Suprapubic skin (tissue), 4 donors: Measurements from ENCODE around the gene CLCNKA. TPM values are rescaled to one million over a fixed set of nuclear protein-coding genes. Genes with fewer than 3 reads are reported as not detected.

Source experiments
- DNase-seq, 2 donors: peaks; one replicate each; pipeline ENCODE4 v3.0.0-alpha.2; 2019; ENCODE audit warnings: low spot score in 2 of 2
- H3K27ac ChIP-seq: fragments of 200-600 bp; sonication (generic); one replicate; pipeline ENCODE4 v1.5.1; 2019
- H3K27me3 ChIP-seq: fragments of 200-600 bp; sonication (generic); one replicate; pipeline ENCODE4 v1.5.1; 2019
- H3K36me3 ChIP-seq: fragments of 200-600 bp; sonication (generic); one replicate; pipeline ENCODE4 v1.5.1; 2019
- H3K4me1 ChIP-seq: fragments of 200-600 bp; sonication (generic); one replicate; pipeline ENCODE4 v1.5.1; 2019
- H3K4me3 ChIP-seq: fragments of 200-600 bp; sonication (generic); one replicate; pipeline ENCODE4 v1.5.1; 2019; ENCODE audit warnings: mild to moderate bottlenecking
- H3K9me3 ChIP-seq: fragments of 200-600 bp; sonication (generic); one replicate; pipeline ENCODE4 v1.5.1; 2019
- CTCF ChIP-seq, 2 donors: fragments of 200-600 bp in 1 of 2; fragments of 450-650 bp in 1 of 2; sonication (generic) in 1 of 2; IDR thresholded peaks; one replicate each; pipeline ENCODE4 v1.5.1; 2016 to 2019; ENCODE audit warnings: antibody characterized with exemption in 2 of 2, mild to moderate bottlenecking in 1 of 2, moderate library complexity in 1 of 2
- EP300 ChIP-seq: sonication (generic); formaldehyde crosslinking; IDR thresholded peaks from one replicate; pipeline ENCODE4 v1.6.1; 2017; ENCODE audit warnings: antibody characterized with exemption
- POLR2A ChIP-seq, 2 donors: fragments of 450-650 bp; IDR thresholded peaks; one replicate each; pipeline ENCODE4 v1.6.1; 2017; ENCODE audit warnings: antibody characterized with exemption in 2 of 2, mild to moderate bottlenecking in 2 of 2, moderate library complexity in 2 of 2
- POLR2AphosphoS5 ChIP-seq, 3 donors: sonication (generic); formaldehyde crosslinking; IDR thresholded peaks; one replicate each; pipeline ENCODE4 v1.6.1; 2017; ENCODE audit warnings: antibody characterized with exemption in 3 of 3
- WGBS: methylation state at CpG from one replicate; pipeline ENCODE4 v1.1.5; 2018; 5-methylcytosine and 5-hydroxymethylcytosine counted together
- total RNA-seq, 4 donors: library from RNA; depleted of rRNA; stranded (reverse); fragments of >200 nt; gene quantifications; one replicate each; pipeline ENCODE4 v1.1.0, GENCODE V29; 2016

Gene CLCNKA
- total RNA-seq, 4 donors from 2014 or later, result 0.23 to 1.9 (median 0.51) TPM; not detected in 1

- Histone ChIP-seq H3K9me3 (no peaks in the 10 kb centered on the region), H3K27me3 (no peaks in the 10 kb centered on the region), H3K4me3 (no peak overlapping the region), H3K27ac (no peak overlapping the region), H3K36me3 (no peaks in the 10 kb centered on the region), H3K4me1 (no peaks in the 10 kb centered on the region)
- DNase-seq, result no peak
- WGBS, result 90% methylated on average over 11 of the region's 15 CpGs
- no peak for TF ChIP-seq POLR2A (IDR thresholded peaks at IDR 0.05)
- no peak for TF ChIP-seq POLR2AphosphoS5 (IDR thresholded peaks at IDR 0.05)
- TF ChIP-seq CTCF (IDR thresholded peaks at IDR 0.05), result no peak
- TF ChIP-seq EP300, result no peak
Observed at GRCh38 chr1:15993666-15994065, 28.2 kb upstream of the CLCNKA start.

- no peak overlapping the region for H3K4me3 ChIP-seq
- 95% methylated on average over 7 of the region's 10 CpGs for WGBS
- TF ChIP-seq POLR2AphosphoS5 (IDR thresholded peaks at IDR 0.05) (no peak), POLR2A (IDR thresholded peaks at IDR 0.05) (no peak)
Observed at GRCh38 chr1:15994081-15994480, 27.8 kb upstream of the CLCNKA start.

GRCh38 chr1:15994590-15995351 lies 27.1 kb upstream of the CLCNKA start:
- 68% methylated on average over 9 of the region's 11 CpGs for WGBS
- H3K4me1 ChIP-seq, result no peaks in the 10 kb centered on the region
- DNase-seq, result peak in 1 of 2 donors; percentile 71
- H3K9me3 ChIP-seq, result no peaks in the 10 kb centered on the region
- H3K27me3 ChIP-seq, result no peaks in the 10 kb centered on the region
- H3K36me3 ChIP-seq, result no peaks in the 10 kb centered on the region
- TF ChIP-seq CTCF (IDR thresholded peaks at IDR 0.05) (peak; percentile 69 to 71), POLR2AphosphoS5 (IDR thresholded peaks at IDR 0.05) (no peak), POLR2A (IDR thresholded peaks at IDR 0.05) (no peak)
- H3K27ac ChIP-seq, result no peak overlapping the region
- no peak overlapping the region for H3K4me3 ChIP-seq

More at GRCh38 chr1:15994081-15994480, 27.8 kb upstream of the CLCNKA start:
- H3K9me3 ChIP-seq, result no peaks in the 10 kb centered on the region
- H3K4me1 ChIP-seq, result no peaks in the 10 kb centered on the region
- no peaks in the 10 kb centered on the region for H3K27me3 ChIP-seq
- no peaks in the 10 kb centered on the region for H3K36me3 ChIP-seq
- H3K27ac ChIP-seq, result no peak overlapping the region
- no peak for DNase-seq

- 71% methylated on average over 1 of the region's 9 CpGs for WGBS
- Histone ChIP-seq H3K27ac (no peak overlapping the region), H3K36me3 (no peaks in the 10 kb centered on the region), H3K27me3 (no peaks in the 10 kb centered on the region), H3K9me3 (no peaks in the 10 kb centered on the region), H3K4me1 (no peaks in the 10 kb centered on the region), H3K4me3 (no peak overlapping the region)
- no peak for DNase-seq
- TF ChIP-seq CTCF (IDR thresholded peaks at IDR 0.05) (no peak), EP300 (no peak), POLR2A (IDR thresholded peaks at IDR 0.05) (no peak), POLR2AphosphoS5 (IDR thresholded peaks at IDR 0.05) (no peak)
Observed at GRCh38 chr1:15997076-15997585, 24.7 kb upstream of the CLCNKA start.

GRCh38 chr1:15997637-15998280 lies 24.1 kb upstream of the CLCNKA start:
- DNase-seq, result no peak
- no peak for TF ChIP-seq POLR2A (IDR thresholded peaks at IDR 0.05)
- TF ChIP-seq POLR2AphosphoS5 (IDR thresholded peaks at IDR 0.05), result no peak
- no peak for TF ChIP-seq EP300
- no peak for TF ChIP-seq CTCF (IDR thresholded peaks at IDR 0.05)
- no peaks in the 10 kb centered on the region for H3K4me1 ChIP-seq
- no peaks in the 10 kb centered on the region for H3K9me3 ChIP-seq
- no peaks in the 10 kb centered on the region for H3K27me3 ChIP-seq
- 91% methylated on average over 5 of the region's 9 CpGs for WGBS
- H3K27ac ChIP-seq, result no peak overlapping the region
- no peaks in the 10 kb centered on the region for H3K36me3 ChIP-seq
- H3K4me3 ChIP-seq, result no peak overlapping the region
